HG03354 (cell line): ENCODE measurements around the gene FNDC3B.

Experiments
- ATAC-seq: cut with Tn5 transposase; IDR thresholded peaks from one replicate; pipeline ENCODE4 v1.9.1; 2021; ENCODE audit warnings: mild to moderate bottlenecking; ENCODE audit not compliant: unreplicated experiment, poor library complexity, severe bottlenecking

Gene FNDC3B

DNA sequence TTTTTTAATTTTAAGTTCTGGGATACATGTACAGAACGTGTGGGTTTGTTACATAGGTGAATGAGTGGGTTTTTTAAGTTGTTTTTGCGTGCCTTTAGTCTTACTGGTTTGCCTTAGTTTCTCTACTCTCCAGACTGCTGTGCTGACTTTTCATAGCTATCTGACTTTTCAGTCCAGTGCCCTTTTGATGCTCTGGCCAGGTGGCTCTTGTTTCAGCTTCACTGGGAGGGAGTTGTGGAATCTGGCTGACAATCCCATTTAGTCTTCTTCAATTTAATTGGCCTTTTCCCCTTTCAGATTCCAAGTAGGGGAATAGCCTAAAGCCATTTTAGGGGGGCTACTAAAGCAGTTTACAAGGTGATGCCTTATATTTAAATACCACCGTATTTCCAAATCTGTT, 30.1 kb downstream of the FNDC3B start:
- no peak for ATAC-seq

DNA sequence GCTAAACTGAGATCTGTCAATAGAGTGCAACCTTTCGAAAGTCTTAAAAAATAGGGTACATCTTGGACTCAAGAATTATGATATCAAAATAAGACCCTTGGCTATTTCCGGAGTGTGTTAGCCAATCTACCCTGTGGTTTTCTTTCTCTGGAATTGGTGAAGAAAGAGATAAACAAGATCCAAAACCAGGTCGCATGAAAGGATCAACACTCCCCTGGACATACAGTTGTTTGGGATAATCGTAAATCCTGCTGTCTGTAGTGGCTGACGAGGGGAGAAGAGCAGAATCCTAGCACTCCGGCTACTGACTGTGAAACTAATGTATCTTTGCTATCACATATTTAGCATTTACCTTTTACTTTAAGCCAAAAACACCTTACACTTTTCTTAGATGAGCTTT, 30.9 kb downstream of the FNDC3B start:
- ATAC-seq, result no peak

DNA sequence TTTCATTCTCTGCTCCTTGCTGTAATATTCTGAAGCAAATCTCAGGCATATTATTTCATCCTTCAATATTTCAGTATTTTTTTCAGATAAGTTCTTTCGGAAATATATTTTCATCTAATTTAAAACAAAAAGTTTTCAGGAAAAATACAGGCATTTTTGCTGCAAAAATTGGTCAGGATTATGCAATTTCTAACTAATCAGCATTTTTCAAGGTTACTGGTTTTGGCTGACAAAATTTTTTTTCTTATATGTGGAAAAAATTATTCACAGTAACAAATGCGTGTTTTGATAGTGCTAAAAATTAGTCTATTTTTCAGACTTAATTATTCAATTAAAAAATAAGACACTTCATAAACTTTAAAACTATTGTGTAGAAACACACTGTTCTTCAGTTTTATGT, 31.4 kb downstream of the FNDC3B start:
- no peak for ATAC-seq

DNA sequence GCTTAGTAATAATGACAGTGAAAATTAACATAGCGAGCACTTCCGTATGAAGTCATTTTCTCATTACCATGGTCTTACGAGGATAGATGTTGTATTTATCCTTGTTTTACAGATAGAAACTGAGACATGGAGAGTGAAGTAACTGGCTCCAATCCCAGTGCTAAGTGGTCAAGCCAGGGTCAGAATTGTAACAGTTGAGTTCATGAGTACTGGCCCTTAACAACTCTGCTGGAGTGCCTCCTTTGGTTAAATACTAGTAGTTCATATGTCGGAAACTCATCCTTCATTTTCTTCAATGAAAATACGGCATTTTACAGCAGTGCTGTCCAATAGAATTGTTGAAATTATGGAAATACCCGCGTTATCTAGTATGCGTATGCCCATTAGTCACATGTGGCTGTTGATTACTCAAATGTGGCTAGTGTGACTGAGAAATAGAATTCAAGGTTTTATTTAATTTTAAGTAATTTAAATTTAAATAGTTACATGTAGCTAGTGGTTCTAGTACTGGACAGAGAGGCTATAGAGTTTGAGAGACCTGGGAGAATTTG, 32.5 kb downstream of the FNDC3B start:
- no peak for ATAC-seq

DNA sequence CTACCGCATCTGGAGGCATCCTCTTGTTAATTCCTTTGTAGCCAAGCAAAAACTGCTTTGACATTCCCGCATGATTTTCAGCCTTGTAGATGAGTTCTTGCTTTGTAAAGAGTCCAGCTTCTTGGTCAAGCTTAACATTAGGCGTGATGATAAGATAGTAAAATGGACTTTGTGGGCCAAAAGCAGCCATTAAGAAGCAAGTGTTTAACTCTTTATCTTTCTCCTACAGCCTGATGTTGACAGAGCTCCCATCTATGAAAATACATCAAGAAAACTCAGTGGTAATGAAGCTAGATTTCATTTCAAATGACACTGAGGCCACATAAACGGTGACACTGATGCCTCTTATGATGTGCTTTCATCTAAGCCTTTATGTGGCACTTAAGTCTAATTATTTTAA, 33.2 kb downstream of the FNDC3B start:
- ATAC-seq, result no peak

DNA sequence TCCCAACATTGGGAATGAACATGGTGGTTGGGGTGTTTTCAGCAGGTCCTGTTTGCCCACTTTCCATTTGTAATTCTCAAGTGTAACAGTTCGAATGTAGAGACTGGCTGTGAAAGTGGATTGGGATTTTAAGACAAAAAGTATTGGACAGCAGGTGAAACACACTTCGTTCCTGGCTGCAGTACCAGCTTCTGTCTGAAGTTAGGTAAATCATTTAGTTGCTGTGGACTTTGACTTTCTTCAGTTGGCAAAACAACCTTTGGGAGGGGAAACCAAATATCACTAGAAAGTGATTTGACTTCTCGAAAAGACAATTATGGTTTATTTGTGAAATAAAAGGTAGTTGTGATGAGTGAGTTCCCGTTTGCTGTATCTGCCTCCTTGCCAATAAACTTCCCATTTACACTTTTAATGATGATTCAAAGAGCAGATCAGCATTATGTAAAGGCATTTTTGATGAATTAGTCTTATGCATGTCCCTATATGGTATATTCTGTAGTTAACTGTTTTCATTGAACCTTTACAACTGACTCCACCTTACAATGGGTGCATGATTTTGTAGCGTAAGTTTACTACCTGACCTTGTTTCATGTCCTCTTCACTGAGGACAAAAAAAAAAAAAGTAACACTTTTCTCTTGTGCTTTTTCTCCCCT, 34.0 kb downstream of the FNDC3B start:
- no peak for ATAC-seq

DNA sequence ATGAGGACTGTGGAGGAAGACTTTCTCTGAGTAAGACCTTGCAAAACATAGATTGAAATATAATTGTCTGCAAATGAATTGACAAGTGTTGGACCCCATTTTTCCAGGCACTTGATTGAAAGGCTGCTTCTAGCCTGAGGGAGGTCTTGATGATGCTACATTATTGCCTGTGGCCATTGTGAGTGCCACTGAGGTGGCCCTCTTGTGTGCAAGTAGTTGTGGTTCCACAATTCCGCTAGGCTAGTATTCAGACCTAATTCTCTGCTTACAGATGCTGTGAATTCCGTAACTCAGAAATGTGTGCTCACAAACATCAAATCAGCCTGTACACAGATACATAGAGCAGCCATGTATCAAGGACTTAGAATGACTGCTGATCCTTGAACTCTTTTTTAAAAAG, 34.7 kb downstream of the FNDC3B start:
- ATAC-seq, result no peak

DNA sequence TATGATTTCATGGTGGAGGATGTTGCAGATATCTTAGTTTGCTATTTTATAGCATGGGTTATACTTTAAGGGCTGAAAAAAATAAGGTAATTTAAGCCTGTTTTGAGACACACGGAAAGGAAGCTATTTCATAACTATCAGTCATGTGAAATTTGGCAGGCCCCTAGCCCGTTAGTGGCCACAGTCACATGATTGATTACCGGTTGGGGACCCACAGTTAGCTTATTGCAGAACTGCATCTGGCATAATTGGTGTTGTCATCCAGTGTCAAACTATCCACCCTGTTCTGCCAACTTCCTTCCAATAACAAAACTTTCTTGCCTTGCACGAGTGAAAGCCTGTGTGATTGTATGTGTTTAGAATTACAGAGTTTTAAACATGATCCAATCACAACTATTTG, 35.2 kb downstream of the FNDC3B start:
- ATAC-seq, result no peak

DNA sequence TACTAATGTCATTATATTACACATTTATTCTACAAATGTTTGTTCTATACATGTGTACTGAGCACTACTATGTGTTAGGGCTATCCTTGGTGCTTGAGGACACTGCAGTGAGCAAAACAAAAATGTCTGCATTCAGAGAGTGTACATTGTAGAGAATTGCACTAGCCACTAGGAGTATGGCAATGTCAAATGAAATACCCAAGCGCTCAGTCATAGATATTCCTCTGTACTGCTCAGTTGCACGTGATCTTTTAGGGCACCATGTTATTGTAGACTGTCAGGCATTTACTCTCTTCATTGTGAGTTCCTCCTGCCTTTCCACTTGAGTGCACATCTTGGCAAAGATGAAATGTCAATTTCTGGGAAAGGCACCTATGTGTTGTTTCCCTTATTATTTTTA, 36.8 kb downstream of the FNDC3B start:
- no peak for ATAC-seq

DNA sequence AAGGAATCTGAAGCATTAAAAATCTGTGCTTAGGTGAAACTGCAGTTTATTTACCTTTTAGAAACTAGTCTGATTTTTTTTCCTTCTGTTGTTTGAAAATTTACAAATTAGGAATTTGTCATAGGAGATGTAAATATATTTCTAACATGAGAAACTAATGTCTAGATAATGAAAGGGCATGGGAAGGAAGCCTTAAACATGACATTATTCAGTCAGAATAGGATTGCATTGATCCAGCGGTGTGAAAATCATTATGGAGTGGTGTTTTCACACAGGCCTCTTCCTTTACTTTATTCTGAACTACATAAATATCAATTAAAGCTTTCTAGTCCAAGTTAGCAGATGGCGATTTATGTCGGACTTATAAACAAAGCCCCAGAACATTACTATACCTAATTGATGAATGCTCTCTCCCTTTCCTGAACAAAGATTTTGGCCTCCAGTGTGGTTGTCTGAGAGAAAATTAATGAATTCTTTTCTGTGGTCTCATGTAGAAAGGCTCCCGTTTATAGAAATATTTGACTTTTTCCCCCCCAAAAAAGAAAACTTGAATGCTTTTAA, 37.9 kb downstream of the FNDC3B start:
- ATAC-seq, result no peak

DNA sequence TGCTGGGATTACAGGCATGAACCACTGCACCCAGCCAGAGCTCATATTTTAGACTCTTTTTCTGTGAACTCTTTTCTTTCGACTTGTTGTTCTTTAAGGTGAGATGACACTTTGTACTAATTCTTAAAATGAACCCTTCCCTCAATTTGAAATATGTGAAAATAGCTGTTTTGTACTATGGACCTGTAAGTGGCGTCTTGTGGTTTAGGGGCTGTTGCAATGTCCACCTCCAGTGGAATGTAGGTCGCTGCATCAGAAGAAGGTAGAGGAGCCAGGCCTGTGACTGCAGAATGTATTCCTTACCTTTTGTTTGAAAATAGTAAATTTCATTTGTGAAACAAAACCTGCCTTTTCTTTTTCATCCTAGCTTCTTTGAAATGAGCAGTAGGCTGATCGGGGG, 38.9 kb downstream of the FNDC3B start:
- ATAC-seq, result no peak

DNA sequence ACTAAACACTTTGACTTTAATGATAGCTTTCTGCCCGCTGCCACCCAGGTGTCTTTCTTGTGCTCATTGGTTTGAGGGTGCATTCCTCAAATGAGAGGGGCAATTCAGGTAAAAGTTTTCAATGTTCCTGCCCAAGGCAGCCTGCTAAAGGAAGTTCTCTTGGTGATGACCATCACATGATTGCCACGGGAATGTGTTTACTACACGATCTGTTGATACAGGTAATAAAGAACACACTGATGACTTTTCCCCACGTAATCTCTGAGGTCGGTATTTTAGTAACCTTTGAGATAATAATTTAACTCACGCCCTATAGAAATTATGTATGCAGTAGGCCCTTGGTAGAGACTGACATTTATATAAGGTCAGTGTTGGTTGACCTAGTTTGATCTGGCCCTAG, 39.3 kb downstream of the FNDC3B start:
- ATAC-seq, result no peak

DNA sequence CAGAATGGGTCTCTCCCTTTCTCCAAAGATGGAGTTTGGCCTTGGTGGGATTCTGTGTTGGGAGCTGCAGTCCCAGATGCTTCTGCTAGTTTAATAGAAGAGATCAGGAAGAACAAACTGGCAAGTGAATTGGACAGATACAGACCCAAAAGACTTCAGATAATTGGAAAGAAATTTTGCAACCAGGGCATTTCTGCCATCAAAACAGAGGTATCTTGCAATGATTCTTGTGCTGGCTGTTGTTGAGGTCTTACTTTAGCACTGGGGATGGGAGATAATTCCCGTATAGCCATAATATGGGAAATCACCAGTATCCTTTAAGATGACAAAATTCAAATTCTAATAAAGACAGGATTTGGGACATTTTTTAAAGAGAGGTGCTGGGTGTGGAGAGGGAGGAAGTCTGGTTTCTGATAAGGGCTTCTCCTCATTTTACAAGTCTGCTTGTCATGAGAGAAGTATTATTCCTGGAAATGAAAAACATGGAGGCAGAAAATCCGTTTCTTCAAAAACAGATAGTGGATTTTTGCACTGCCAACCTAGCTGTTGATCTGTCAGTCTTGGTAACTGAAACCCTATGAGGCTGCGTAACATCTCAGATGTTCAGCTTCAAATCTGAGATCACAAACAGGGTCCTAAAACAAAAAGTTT, 40.1 kb downstream of the FNDC3B start:
- ATAC-seq, result no peak

DNA sequence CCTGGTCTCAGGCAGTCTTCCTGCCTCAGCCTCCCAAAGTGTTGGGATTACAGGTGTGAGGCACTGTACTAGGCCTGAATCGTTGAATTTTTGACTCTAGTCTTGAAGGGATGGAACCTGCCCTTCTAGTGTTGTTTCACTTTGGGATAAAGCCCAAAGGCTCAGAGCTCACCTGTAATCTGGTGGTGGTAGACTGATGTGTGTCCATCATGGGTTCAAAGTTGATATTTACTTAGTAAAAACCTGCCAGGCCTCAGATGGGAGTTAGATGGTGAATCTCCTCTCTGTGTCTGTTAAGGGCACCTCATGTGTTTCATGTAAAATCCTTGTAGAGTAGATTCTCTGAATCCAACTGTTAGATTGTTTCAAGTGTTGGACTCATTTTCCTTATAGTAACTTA, 41.1 kb downstream of the FNDC3B start:
- no peak for ATAC-seq

DNA sequence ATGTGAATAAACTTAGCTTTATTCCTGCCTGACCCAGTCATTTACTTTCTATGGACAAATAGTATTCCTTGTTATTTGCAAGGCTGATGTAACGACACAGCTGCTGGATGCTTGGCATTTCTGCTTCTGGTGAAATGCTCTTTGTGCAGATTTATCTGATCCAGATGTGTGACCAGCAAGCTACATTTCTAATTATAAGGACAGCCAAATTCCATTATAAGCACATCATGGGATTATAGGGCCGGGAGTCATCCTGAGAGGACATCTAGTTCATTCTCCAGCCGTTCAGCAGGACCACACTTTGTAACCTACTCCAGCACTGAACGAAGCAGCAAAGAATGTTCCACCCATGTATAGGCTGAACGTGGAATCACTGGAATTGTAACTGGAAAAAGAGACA, 42.9 kb downstream of the FNDC3B start:
- ATAC-seq, result no peak

DNA sequence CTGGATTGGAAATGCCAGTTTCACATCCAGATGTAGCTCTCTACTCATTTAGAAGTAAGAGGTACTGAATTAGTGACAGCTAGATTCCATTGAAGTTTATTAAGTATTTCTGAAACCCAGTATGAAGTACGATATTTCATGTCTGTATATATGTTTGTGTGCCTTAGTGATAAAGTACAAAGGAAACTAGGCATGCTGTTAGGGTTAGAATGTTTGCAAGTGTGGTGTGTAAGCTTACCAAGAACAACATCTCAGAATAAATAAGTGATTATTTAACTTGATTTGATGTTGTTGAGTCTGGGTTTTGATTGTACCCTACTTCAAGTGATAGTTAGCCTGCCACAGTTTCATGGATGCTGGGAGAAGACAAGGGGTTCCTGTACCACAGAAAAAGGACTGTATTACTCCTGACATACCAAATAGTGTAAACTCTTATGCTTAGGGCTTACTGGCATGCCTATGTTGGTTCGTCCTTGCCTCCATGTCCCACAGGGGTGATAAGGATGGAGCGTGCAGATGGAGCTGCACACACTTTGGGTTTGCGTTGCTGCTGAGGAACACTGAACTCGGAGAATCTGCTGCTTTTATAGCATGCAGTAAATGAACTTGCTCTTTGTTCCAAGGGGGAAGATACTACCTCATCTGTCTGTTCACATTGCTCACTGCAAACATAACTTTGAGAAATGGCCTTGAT, 43.6 kb downstream of the FNDC3B start:
- ATAC-seq, result no peak

DNA sequence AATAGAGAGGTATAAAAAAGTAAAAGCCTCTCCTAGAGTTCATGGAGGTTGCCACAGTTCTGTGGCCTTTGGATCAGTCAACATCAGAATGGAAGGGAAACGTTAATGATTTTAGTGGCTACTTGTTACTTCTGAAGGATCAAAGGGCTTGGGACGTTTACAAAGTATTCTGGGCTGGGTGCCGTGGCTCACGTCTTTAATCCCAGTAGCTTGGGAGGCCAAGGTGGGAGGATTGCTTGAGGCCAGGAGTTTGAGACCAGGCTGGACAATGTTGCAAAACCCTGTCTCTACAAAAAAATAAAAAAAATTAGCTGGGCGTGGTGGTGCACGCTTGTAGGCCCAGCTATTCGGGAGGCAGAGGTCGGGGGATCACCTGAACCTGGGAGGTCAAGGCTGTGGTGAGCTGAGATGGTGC, 44.6 kb downstream of the FNDC3B start:
- ATAC-seq, result no peak

DNA sequence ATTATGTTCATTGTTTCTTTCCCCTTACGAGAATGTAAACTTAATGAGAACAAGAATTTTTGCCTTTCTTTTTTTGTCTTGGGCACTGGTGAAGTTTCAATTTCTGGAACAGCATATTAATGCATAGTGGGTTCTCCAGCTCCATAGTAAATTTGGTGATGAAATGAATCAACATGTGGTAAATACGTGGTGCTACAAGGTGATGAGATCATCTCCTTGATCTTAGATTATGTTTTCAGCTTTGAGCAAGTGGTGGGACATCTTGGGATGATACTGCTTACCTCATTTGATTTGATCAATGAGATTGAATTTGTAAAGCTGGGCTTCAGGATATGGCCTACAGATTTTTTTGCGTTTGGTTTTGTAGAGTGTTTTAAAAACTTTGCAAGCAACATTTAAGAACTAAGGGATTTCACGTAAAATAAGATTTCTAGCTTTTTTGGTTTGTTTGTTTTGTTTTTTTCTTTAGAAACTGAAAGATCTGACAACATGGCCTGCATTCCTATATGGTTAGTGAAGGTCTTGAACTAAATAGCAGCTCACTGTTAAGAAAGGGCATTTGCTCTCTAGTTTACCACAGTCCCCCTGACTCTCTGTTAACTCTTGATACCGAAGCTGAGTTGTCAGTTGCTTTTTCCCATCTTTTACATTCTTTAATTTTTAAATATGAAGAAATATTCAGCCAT, 45.6 kb downstream of the FNDC3B start:
- ATAC-seq, result no peak

DNA sequence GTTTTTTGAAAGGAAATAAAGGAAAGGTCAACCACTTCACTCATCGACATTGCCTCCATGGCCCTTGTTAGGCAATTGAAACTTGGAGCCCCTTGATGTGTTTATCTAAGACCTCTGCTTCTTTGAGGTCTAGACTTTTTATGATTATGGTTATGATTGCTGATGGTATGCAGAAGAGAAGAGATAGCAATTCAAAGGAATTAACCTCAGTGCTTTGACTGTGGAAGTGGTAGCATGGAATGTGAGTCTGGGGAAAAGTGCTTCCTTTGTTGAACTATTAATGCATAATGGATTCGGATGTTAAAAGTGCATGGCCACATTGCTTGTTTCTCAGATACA, 46.1 kb downstream of the FNDC3B start:
- ATAC-seq, result no peak

DNA sequence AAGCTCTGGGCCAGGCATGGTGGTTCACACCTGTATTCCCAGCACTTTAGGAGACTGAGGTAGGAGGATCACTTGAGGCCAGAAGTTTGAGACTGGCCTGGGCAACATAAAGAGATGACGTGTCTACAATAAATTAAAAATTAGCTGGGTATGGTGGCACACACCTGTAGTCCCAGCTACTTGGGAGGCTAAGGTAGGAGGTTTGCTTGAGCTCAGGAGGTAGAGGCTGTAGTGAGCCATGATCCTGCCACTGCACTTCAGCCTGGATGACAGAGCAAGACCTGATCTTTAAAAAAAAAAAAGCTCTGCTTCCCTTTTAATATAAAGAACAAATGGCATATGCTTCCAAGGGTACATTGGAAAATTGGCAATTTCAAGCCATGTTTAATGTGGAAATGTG, 46.7 kb downstream of the FNDC3B start:
- no peak for ATAC-seq
